ENCODE measurements around the gene GDPD5. TPM values are rescaled to one million over a fixed set of nuclear protein-coding genes. Genes with fewer than 3 reads are reported as not detected.

GDPD5 gene
- polyA plus RNA-seq, 1 experiment, result 1.4 TPM

- DNase-seq (ENCODE audit: low read depth, low spot score), result no peak
- Histone ChIP-seq H3K27ac (ENCODE audit: low read depth, low read length) (no peak overlapping the region), H3K4me3 (ENCODE audit: low read depth, low read length) (no peak overlapping the region), H3K27me3 (ENCODE audit: control insufficient read depth, insufficient read depth, low read length) (peaks cover 17% of the 10 kb centered on the region), H3K9me3 (ENCODE audit: control insufficient read depth, insufficient read depth, low read length) (no peaks in the 10 kb centered on the region)
- CTCF ChIA-PET, result interaction anchor here (0.6 to 8.3 kb wide), 33 partner anchors 9 to 253 kb away, joined by 3 to 182 read pairs (median 3); no protein-coding TSS in a partner anchor
- POLR2A ChIA-PET, result no interaction called here
- peak; percentile 89 for TF ChIP-seq CTCF (IDR thresholded peaks at IDR 0.05; ENCODE audit: low read depth, low read length)
Observed at GRCh38 chr11:75532200-75533048, 6.7 kb upstream of the GDPD5 start.

GRCh38 chr11:75531325-75531724, 5.6 kb upstream of the GDPD5 start:
- Histone ChIP-seq H3K9me3 (ENCODE audit: control insufficient read depth, insufficient read depth, low read length) (no peaks in the 10 kb centered on the region), H3K4me3 (ENCODE audit: low read depth, low read length) (no peak overlapping the region), H3K27ac (ENCODE audit: low read depth, low read length) (no peak overlapping the region), H3K27me3 (ENCODE audit: control insufficient read depth, insufficient read depth, low read length) (peaks cover 21% of the 10 kb centered on the region)
- ChIA-PET POLR2A (interaction anchor here (0.7 kb wide), 1 partner anchor 219 kb away, joined by 3 read pairs; no protein-coding TSS in a partner anchor), CTCF (interaction anchor here (0.7 to 8.3 kb wide), 15 partner anchors 8 to 251 kb away, joined by 3 to 182 read pairs (median 4); no protein-coding TSS in a partner anchor)
- no peak for DNase-seq (ENCODE audit: low read depth, low spot score)
- TF ChIP-seq CTCF (IDR thresholded peaks at IDR 0.05; ENCODE audit: low read depth, low read length), result no peak

- Histone ChIP-seq H3K27me3 (ENCODE audit: control insufficient read depth, insufficient read depth, low read length) (peaks cover 21% of the 10 kb centered on the region), H3K27ac (ENCODE audit: low read depth, low read length) (no peak overlapping the region), H3K4me3 (ENCODE audit: low read depth, low read length) (no peak overlapping the region), H3K9me3 (ENCODE audit: control insufficient read depth, insufficient read depth, low read length) (no peaks in the 10 kb centered on the region)
- DNase-seq (ENCODE audit: low read depth, low spot score), result no peak
- POLR2A ChIA-PET, result interaction anchor here (0.7 kb wide), 1 partner anchor 218 kb away, joined by 3 read pairs; no protein-coding TSS in a partner anchor
- CTCF ChIA-PET, result interaction anchor here (0.6 to 8.3 kb wide), 4 partner anchors 15 to 141 kb away, joined by 3 to 182 read pairs (median 34); no protein-coding TSS in a partner anchor
- TF ChIP-seq CTCF (IDR thresholded peaks at IDR 0.05; ENCODE audit: low read depth, low read length), result no peak
Observed at GRCh38 chr11:75530577-75530976, 4.8 kb upstream of the GDPD5 start.

- Histone ChIP-seq H3K4me3 (ENCODE audit: low read depth, low read length) (no peak overlapping the region), H3K9me3 (ENCODE audit: control insufficient read depth, insufficient read depth, low read length) (no peaks in the 10 kb centered on the region; the same call in 1 of the 2 replicates), H3K27ac (ENCODE audit: low read depth, low read length) (no peak overlapping the region), H3K27me3 (ENCODE audit: control insufficient read depth, insufficient read depth, low read length) (peaks cover 38% of the 10 kb centered on the region)
- POLR2A ChIA-PET, result no interaction called here
- no peak for DNase-seq (ENCODE audit: low read depth, low spot score)
- no peak for TF ChIP-seq CTCF (IDR thresholded peaks at IDR 0.05; ENCODE audit: low read depth, low read length)
- CTCF ChIA-PET, result interaction anchor here (0.7 to 8.3 kb wide), 3 partner anchors 83 to 140 kb away, joined by 4 to 182 read pairs (median 6); no protein-coding TSS in a partner anchor
Observed at GRCh38 chr11:75527938-75528735, 2.4 kb upstream of the GDPD5 start.
